Measurements from ENCODE around the gene CABP2. TPM values are rescaled to one million over a fixed set of nuclear protein-coding genes. Genes with fewer than 3 reads are reported as not detected.

The CABP2 gene
- total RNA-seq, 2 donors from 2014 or later: not detected

GRCh38 chr11:67500831-67501715 lies 22.2 kb downstream of the CABP2 start:
- no peak for DNase-seq
- intact Hi-C loops (cut with DNase I): loop anchor here in 1 of 2 donors (10.0 kb wide), 1 partner anchor 106 kb away; the partner anchor contains the start of gene RAD9A
- no peak for ATAC-seq

GRCh38 chr11:67500484-67500821 lies 22.8 kb downstream of the CABP2 start:
- intact Hi-C loops (cut with DNase I): loop anchor here in 1 of 2 donors (10.0 kb wide), 1 partner anchor 106 kb away; the partner anchor contains the start of gene RAD9A
- DNase-seq (no peak), ATAC-seq (no peak)

- DNase-seq (no peak), ATAC-seq (no peak)
- intact Hi-C loops (cut with DNase I): loop anchor here in 1 of 2 donors (10.0 kb wide), 1 partner anchor 105 kb away; the partner anchor contains the start of gene RAD9A
Observed at GRCh38 chr11:67499808-67500483, 23.3 kb downstream of the CABP2 start.

- ATAC-seq (peak in 1 of 2 donors; percentile 42), DNase-seq (no peak)
- intact Hi-C loops (cut with DNase I): no loop called here
Observed at GRCh38 chr11:67498544-67498972, 24.7 kb downstream of the CABP2 start.

GRCh38 chr11:67497656-67498291 lies 25.5 kb downstream of the CABP2 start:
- intact Hi-C loops (cut with DNase I): no loop called here
- no peak for DNase-seq

GRCh38 chr11:67496113-67496512 lies 27.1 kb downstream of the CABP2 start:
- DNase-seq (no peak), ATAC-seq (no peak)
- intact Hi-C loops (cut with DNase I): no loop called here

More at GRCh38 chr11:67497656-67498291, 25.5 kb downstream of the CABP2 start:
- no peak for ATAC-seq

GRCh38 chr11:67495234-67496005 lies 27.8 kb downstream of the CABP2 start:
- no peak for DNase-seq
- intact Hi-C loops (cut with DNase I): no loop called here
- no peak for ATAC-seq

- DNase-seq: no peak
- intact Hi-C loops (cut with DNase I): no loop called here
Observed at GRCh38 chr11:67494371-67495233, 28.6 kb downstream of the CABP2 start.

GRCh38 chr11:67493548-67494370 lies 29.5 kb downstream of the CABP2 start:
- ATAC-seq: no peak
- no peak for DNase-seq
- intact Hi-C loops (cut with DNase I): no loop called here

More at GRCh38 chr11:67494371-67495233, 28.6 kb downstream of the CABP2 start:
- ATAC-seq: no peak

- intact Hi-C loops (cut with DNase I): no loop called here
- ATAC-seq (no peak), DNase-seq (peak; percentile 23)
Observed at GRCh38 chr11:67492801-67493547, 30.3 kb downstream of the CABP2 start.

GRCh38 chr11:67492069-67492727 lies 31.0 kb downstream of the CABP2 start:
- ATAC-seq (no peak), DNase-seq (no peak)
- intact Hi-C loops (cut with DNase I): no loop called here

- DNase-seq: no peak
- intact Hi-C loops (cut with DNase I): no loop called here
- ATAC-seq: no peak
Observed at GRCh38 chr11:67491276-67492068, 31.8 kb downstream of the CABP2 start.

- intact Hi-C loops (cut with DNase I): no loop called here
- no peak for ATAC-seq
Observed at GRCh38 chr11:67490727-67491065, 32.5 kb downstream of the CABP2 start.

GRCh38 chr11:67489885-67490726 lies 33.1 kb downstream of the CABP2 start:
- DNase-seq (no peak), ATAC-seq (no peak)
- intact Hi-C loops (cut with DNase I): no loop called here

More at GRCh38 chr11:67490727-67491065, 32.5 kb downstream of the CABP2 start:
- DNase-seq: no peak

Data from left cardiac atrium (tissue), 4 donors.